ENCODE measurements around the gene TRNP1.

The TRNP1 gene

GRCh38 chr1:27003745-27004470, 10.4 kb downstream of the TRNP1 start:
- no peak for TF ChIP-seq CTCF (IDR thresholded peaks at IDR 0.05)
- no peak overlapping the region for H3K4me3 ChIP-seq
- no peak for DNase-seq (ENCODE audit: low spot score)
- H3K27ac ChIP-seq = peak overlapping the region in 1 of 2 donors; percentile 63

- TF ChIP-seq CTCF (IDR thresholded peaks at IDR 0.05) = no peak
- Histone ChIP-seq H3K4me3 (peak overlapping the region; percentile 13), H3K27ac (peak overlapping the region in 1 of 2 donors; percentile 63)
- no peak for DNase-seq (ENCODE audit: low spot score)
Measured at GRCh38 chr1:27004471-27005165, 11.1 kb downstream of the TRNP1 start.

- Histone ChIP-seq H3K4me3 (peak overlapping the region; percentile 13), H3K27ac (peak overlapping the region in 1 of 2 donors; percentile 63)
- DNase-seq (ENCODE audit: low spot score) = no peak
- no peak for TF ChIP-seq CTCF (IDR thresholded peaks at IDR 0.05)
Measured at GRCh38 chr1:27005166-27005530, 11.7 kb downstream of the TRNP1 start.

- no peak for DNase-seq (ENCODE audit: low spot score)
- no peak for TF ChIP-seq CTCF (IDR thresholded peaks at IDR 0.05)
- H3K27ac ChIP-seq = peak overlapping the region in 1 of 2 donors; percentile 63
- H3K4me3 ChIP-seq = no peak overlapping the region
Measured at GRCh38 chr1:27005648-27006496, 12.4 kb downstream of the TRNP1 start.

DNA sequence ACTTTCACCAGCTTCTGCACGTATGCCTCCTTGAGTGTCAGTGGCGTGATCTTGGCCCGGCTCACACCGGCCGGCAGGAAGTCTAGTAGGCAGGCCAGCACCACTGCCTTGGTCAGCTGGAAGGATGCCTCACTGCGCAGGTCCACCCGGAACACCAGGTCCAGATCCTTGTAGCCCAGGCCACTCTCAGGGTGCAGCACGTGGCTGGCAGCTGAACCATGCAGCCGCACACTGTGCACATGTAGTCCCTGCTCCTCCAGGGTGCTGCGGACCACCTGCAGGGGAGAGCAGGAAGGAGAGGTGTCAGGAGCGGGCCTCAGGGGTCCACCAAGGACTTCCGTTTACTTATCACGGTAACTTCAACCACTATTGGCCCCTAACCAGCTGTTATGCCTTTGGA, 13.2 kb downstream of the TRNP1 start:
- no peak overlapping the region for H3K4me3 ChIP-seq
- H3K27ac ChIP-seq = no peak overlapping the region
- TF ChIP-seq CTCF (IDR thresholded peaks at IDR 0.05) = no peak
- DNase-seq (ENCODE audit: low spot score) = no peak

DNA sequence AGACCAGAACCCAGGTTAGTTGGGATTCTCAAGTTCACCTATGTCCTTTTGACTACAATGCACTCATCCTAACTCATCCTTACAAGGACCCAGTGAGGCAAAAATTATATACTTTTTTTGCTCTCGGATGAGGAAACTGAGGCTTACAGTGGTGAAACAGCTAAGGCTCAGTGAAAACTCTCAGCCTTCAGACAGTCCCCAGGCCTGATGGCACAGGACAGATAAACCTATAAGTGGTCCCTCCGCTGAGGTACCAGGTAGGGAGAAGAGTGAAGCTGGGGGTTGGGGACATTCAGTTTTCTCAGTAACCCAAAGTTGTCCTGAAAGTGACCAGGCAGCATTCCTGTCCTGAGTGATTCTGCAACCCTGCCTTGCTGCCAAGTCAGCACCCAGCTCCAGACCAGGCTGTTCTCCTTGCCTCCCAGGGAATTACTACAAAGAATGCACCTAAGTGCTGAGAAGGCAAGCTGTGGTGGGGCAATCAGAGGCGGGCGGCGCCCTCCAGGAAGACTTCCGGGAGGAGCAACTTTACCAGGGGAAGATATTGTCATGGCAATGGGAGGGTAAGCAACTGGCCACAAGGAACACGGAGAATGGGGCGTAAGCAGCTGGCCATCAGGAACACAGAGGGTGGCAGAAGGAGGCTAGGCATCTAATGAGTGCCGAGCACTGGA, 14.6 kb downstream of the TRNP1 start:
- Histone ChIP-seq H3K4me3 (peak overlapping the region; percentile 29), H3K27ac (peak overlapping the region; percentile 23 to 76)
- no peak for TF ChIP-seq CTCF (IDR thresholded peaks at IDR 0.05)
- no peak for DNase-seq (ENCODE audit: low spot score)

All from coronary artery (tissue), 2 donors.